NCI-H2196 (cell line): ENCODE results near the gene MPST.

Experiments
- DNase-seq: peaks from one replicate; lab custom pipeline; 2025; ENCODE audit not compliant: unreplicated experiment; lab: John Stamatoyannopoulos, UW

The MPST gene

GRCh38 chr22:37000676-37001534, 18.6 kb upstream of the MPST start:
- DNase-seq, result no peak

- DNase-seq, result no peak
Observed at GRCh38 chr22:37001826-37002225, 17.7 kb upstream of the MPST start.

- DNase-seq, result no peak
Observed at GRCh38 chr22:37002633-37003032, 16.9 kb upstream of the MPST start.

- no peak for DNase-seq
Observed at GRCh38 chr22:37007651-37008050, 11.9 kb upstream of the MPST start.

- no peak for DNase-seq
Observed at GRCh38 chr22:37008365-37008764, 11.2 kb upstream of the MPST start.

- no peak for DNase-seq
Observed at GRCh38 chr22:37009490-37009889, 10.1 kb upstream of the MPST start.

- DNase-seq, result peak; percentile 18
Observed at GRCh38 chr22:37010174-37010573, 9.4 kb upstream of the MPST start.

- no peak for DNase-seq
Observed at GRCh38 chr22:37010976-37011375, 8.6 kb upstream of the MPST start.

- no peak for DNase-seq
Observed at GRCh38 chr22:37011472-37011871, 8.1 kb upstream of the MPST start.

GRCh38 chr22:37012262-37012904, 7.2 kb upstream of the MPST start:
- no peak for DNase-seq

GRCh38 chr22:37012956-37013355, 6.6 kb upstream of the MPST start:
- DNase-seq, result no peak

GRCh38 chr22:37014415-37014806, 5.1 kb upstream of the MPST start:
- no peak for DNase-seq

- DNase-seq, result no peak
Observed at GRCh38 chr22:37014835-37015586, 4.5 kb upstream of the MPST start.

GRCh38 chr22:37015587-37015878, 4.0 kb upstream of the MPST start:
- DNase-seq, result no peak

- no peak for DNase-seq
Observed at GRCh38 chr22:37016134-37016910, 3.2 kb upstream of the MPST start.

GRCh38 chr22:37017356-37017755, 2.2 kb upstream of the MPST start:
- no peak for DNase-seq

- DNase-seq, result no peak
Observed at GRCh38 chr22:37018086-37018814, 1.3 kb upstream of the MPST start.

GRCh38 chr22:37018815-37019308, 680 bp upstream of the MPST start:
- no peak for DNase-seq

GRCh38 chr22:37020192-37020479, 594 bp downstream of the MPST start:
- DNase-seq, result no peak

- DNase-seq, result no peak
Observed at GRCh38 chr22:37021041-37021440, 1.5 kb downstream of the MPST start.
